GM18507 (cell line): ENCODE measurements around the gene TMEM242.
A peak's percentile ranks its signal among the peaks of the same experiment; 100 is the strongest.

Source experiments
- DNase-seq: peaks from one replicate; pipeline ENCODE4 v3.0.0; 2011; ENCODE audit warnings: low read depth; ENCODE audit not compliant: insufficient read length; ENCODE audit errors: extremely low spot score
- FAIRE-seq: peaks from 2 replicates; lab custom pipeline; 2011; peaks lifted over from hg19 to GRCh38; lab: Jason Lieb, UNC

TMEM242 gene

GRCh38 chr6:157273756-157274470 is 49.4 kb downstream of the TMEM242 start:
- peak; percentile 84 for FAIRE-seq
- peak; percentile 47 for DNase-seq

GRCh38 chr6:157272866-157273755 is 50.2 kb downstream of the TMEM242 start:
- FAIRE-seq, result no peak
- DNase-seq, result no peak

GRCh38 chr6:157272372-157272771 is 50.9 kb downstream of the TMEM242 start:
- no peak for DNase-seq
- FAIRE-seq, result no peak

GRCh38 chr6:157271911-157272310 is 51.4 kb downstream of the TMEM242 start:
- DNase-seq (no peak), FAIRE-seq (no peak)

DNA sequence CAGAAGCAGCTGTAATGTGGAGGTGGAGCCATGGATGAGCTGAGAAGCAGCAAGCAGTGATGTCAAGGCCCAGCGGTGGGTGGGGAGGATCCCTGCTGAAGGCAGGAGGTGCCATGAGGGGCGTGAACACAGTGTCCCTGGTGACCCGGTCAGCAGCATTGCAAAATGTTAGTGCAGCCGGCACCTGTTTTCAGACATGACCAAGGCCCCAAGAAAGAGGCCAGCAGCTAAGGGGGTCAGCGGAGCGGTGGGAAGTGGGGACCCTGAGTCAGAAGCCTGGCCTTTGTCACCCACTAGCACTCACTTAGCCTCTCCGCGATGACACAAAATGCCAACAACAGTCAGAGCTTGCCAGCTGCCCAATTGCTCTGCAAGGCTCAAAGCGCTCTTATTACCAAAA is 51.9 kb downstream of the TMEM242 start:
- no peak for FAIRE-seq

DNA sequence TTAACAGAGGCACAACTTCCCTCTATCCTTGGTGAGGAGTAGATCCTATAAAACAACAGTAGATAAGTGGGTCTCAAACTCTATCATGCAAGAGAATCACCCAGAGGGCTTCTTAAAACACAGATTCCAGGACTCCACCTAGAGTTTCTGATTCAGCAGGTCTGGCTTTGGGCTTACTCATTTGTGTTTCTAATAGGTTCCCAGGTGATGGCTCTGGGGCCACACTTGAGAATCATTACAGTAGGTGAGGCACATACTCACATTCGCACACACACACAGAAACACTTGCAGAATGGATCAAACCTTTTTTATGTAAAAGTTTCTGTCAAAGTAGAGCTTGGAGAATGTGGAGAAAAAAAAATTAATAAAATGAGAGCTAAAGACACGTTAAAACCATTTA is 52.4 kb downstream of the TMEM242 start:
- DNase-seq (no peak), FAIRE-seq (no peak)

More for the DNA sequence above, 51.9 kb downstream of the TMEM242 start:
- DNase-seq, result no peak

DNA sequence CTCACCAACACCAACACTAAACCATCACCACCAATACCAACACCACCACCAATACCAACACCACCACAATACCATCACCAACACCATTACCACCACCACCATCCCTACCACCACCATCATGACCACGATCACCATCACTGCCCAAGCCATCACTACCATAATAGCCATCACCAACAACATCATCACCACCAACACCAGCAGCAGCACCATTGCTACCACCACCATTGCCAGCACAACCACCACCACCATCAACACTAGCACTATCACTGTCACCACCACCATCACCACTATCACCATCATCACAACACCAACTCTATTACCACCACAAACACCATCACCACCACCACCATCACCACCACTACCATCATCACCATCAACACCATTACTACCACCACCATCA is 53.0 kb downstream of the TMEM242 start:
- FAIRE-seq (no peak), DNase-seq (no peak)

DNA sequence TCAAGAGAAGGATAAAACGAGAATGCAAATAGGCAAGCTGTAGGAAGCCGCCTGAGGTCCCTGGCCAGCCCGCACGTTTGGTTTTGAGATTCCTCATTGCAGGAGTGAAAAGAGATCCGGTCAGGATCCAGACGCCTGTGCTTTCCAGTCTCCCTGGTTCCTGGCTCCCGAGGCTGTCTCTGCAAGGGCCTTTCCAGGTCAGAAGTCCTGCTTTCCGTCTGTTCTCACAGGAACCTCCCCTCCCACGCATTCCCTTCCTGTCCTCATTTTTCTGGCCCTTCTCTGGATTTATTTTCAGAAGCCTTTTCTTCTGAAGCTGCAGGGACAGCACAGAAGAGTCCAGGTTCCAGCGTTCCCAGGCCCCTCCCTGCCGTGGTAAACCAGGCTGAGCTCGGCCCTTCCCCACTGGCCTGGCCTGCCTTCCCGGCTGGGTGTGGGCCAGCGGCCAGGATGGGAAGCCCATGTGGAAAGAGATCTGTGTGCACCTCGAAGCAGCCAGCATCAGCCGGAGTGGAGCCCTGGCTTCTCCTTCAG is 54.0 kb downstream of the TMEM242 start:
- DNase-seq (no peak), FAIRE-seq (no peak)

- FAIRE-seq, result no peak
- no peak for DNase-seq
These were observed 54.5 kb downstream of the TMEM242 start for GRCh38 chr6:157268835-157269234.

DNA sequence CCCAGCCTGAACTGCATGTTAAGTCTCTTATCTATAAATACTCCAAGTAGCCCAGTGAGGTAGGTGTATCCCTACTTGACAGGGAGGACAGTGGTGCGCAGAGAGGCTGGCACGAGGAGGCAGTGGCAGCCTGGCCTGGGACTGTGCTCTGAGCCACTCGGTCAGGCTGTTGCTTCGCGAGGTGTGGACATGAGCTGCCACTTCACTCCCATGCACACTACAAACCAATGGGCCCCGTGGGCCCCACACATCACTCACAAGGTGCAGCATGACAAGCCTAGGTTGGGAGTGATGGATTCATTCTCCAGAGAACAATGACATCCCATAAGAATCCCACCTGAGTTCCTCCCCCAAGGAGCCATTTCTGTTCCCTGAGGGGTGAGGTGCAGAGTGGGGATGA is 54.9 kb downstream of the TMEM242 start:
- FAIRE-seq, result no peak

DNA sequence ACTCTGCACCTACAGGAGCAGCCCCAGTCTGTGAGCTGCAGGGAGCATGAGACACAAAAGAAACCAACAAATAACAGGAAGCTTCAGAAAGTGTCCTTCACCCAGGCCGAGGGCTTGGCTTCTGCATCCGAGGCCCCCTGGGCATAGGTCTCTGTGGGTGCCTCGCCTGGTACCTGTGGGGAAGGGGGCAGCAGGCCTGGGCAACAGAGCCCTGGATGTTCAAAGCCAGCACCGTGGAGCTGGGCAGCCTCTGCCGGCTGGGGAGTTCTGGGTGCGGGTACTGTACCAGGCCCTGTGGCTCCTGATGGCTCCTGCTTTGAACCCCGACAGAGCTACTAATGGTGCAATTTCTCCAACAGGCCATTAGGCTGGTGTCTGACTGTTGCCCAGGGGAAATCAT is 55.7 kb downstream of the TMEM242 start:
- FAIRE-seq, result no peak
- no peak for DNase-seq

More for the DNA sequence above, 54.9 kb downstream of the TMEM242 start:
- no peak for DNase-seq

GRCh38 chr6:157267109-157267611 is 56.2 kb downstream of the TMEM242 start:
- no peak for DNase-seq
- FAIRE-seq, result no peak

DNA sequence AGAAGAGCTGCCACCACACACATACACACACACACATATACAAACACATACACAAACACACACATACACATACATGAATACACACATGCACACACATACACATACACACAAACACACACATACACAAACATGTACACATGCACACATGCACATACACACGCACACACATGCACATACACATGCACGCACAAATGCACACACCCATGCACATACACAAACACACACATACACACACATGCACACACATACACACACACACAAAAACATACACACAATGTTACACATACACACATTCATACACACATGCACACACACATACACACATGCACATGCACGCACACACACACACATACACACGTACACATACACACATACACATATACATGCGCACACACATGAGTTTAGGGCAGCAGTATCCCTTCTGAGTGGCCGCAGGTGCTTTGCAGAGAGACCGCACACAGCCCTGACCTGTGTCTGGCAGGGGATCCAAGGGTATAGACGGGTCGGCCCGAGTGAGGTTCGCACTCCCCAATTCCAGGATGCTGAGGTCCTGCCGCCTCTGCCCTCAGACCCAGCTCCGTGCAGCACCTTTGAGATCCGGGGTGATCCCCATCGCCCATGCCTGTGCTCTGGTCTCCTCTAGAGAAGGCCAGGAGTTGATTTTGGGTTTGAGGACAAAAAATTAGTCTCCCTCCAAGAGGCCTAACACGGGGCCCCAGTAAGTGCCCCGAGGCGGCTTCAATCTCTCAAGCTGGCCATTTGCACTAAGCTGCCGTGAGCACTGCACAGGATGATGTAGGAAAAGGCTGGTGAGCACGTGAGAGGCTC is 56.8 kb downstream of the TMEM242 start:
- DNase-seq, result no peak
- no peak for FAIRE-seq

- no peak for DNase-seq
- no peak for FAIRE-seq
These were observed 57.7 kb downstream of the TMEM242 start for GRCh38 chr6:157265635-157266034.

GRCh38 chr6:157265186-157265585 is 58.1 kb downstream of the TMEM242 start:
- FAIRE-seq, result no peak
- no peak for DNase-seq

DNA sequence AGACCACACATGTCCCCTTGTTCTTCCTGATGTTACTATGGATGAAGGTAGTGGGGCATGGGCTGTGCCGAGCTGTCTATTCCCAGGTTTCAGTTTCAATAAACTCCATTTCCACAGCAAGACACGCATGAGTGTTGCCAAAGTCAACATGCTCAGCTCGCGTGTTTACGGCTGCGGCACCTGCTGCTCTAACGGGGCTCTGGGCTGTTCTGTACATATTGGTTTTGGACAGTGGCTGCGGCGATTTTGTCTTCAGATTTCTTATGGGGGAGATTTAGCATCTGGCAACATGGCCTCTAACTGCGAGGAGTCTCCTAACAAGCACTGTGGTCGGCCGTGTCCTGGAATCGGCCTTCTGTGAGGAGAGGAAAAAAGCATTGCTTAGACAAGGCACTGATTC is 58.6 kb downstream of the TMEM242 start:
- DNase-seq, result no peak
- no peak for FAIRE-seq

GRCh38 chr6:157263881-157264397 is 59.4 kb downstream of the TMEM242 start:
- DNase-seq (no peak), FAIRE-seq (no peak)

GRCh38 chr6:157263146-157263545 is 60.2 kb downstream of the TMEM242 start:
- no peak for FAIRE-seq
- DNase-seq, result no peak

- no peak for DNase-seq
- FAIRE-seq, result no peak
These were observed 61.7 kb downstream of the TMEM242 start for GRCh38 chr6:157261606-157262005.
